Measurements from ENCODE around the gene TUBB. TPM values are rescaled to one million over a fixed set of nuclear protein-coding genes. Genes with fewer than 3 reads are reported as not detected.

TUBB gene
- total and polyA plus RNA-seq, 9 of the 15 experiments (the other 6 are each of a cell fraction or from before 2014, with no cell fraction given), result 971 to 2,870 (median 1,478) TPM

GRCh38 chr6:30683980-30684338 is 36.2 kb upstream of the TUBB start (continued):
- TF ChIP-seq TFAP4 (CRISPR knock-in tag; IDR thresholded peaks at IDR 0.05; ENCODE audit: borderline replicate concordance), result peak; percentile 2; the same call in 1 of the 2 replicates
- TF ChIP-seq ZHX1 (conservative IDR thresholded peaks at IDR 0.05; ENCODE audit: low read length), result no peak
- no peak for TF ChIP-seq NFE2 (IDR thresholded peaks at IDR 0.05; ENCODE audit: low read depth)

GRCh38 chr6:30684386-30685156 is 35.6 kb upstream of the TUBB start:
- peak; percentile 54 to 84 (median 66) for DNase-seq (ENCODE audit: extremely low read depth in 1 of 4, low spot score in 3 of 4)
- no peaks in the 10 kb centered on the region for H3K9me3 ChIP-seq (replicated peaks; ENCODE audit: control insufficient read depth, insufficient read depth, low read depth, low read length)
- ChIA-PET CTCF (ENCODE audit: low intra/inter-chr PET ratio) (interaction anchor here (0.6 to 1.5 kb wide), 2 partner anchors 38 to 201 kb away, joined by 3 to 4 read pairs; no protein-coding TSS in a partner anchor), POLR2A (interaction anchor here (0.6 to 7.0 kb wide), 10 partner anchors 9 to 474 kb away, joined by 3 to 118 read pairs (median 3); partner anchors contain the start of genes MDC1, TCF19 and TUBB)
- peak overlapping the region; percentile 81 for H3K4me3 ChIP-seq
- ATAC-seq, result peak; percentile 21
- no peaks in the 10 kb centered on the region; the same call in 1 of the 2 replicates for H4K20me1 ChIP-seq (replicated peaks; ENCODE audit: control insufficient read depth, insufficient read depth, low read length)
- H3K4me2 ChIP-seq (ENCODE audit: insufficient read depth, low read length), result peak overlapping the region; percentile 97
- intact Hi-C loops (cut with micrococcal nuclease) (loop anchor here (5.0 to 10.0 kb wide), 2 partner anchors 130 to 403 kb away; no protein-coding TSS in a partner anchor), in situ Hi-C loops (cut with MboI) (no loop called here)
- peaks cover 54 to 91% of the 10 kb centered on the region in 2 experiments for H3K4me1 ChIP-seq (replicated peaks in 1 of 2; ENCODE audit: control insufficient read depth in 2 of 2, insufficient read depth in 2 of 2, low read length in 2 of 2)
- WGBS (ENCODE audit: insufficient coverage, low coverage, missing lambda C conversion rate), result 7% methylated on average over 17 of the region's 21 CpGs
- peak overlapping the region; percentile 84 to 95 for H3K9ac ChIP-seq (ENCODE audit: insufficient read depth in 1 of 2, low read depth in 2 of 2, low read length in 2 of 2)
- peak overlapping the region; percentile 88 for H3K27ac ChIP-seq (ENCODE audit: extremely low read depth, low read depth, low read length)
- BruUV-seq (replicated peaks), result no TSS peak
- peak overlapping the region; percentile 35 for H2AFZ ChIP-seq (ENCODE audit: low read depth, low read length)
- H3K79me2 ChIP-seq (ENCODE audit: control insufficient read depth, insufficient read depth, low read length), result peaks cover 95% of the 10 kb centered on the region
- H3K36me3 ChIP-seq (ENCODE audit: control insufficient read depth, insufficient read depth, low read length), result peaks cover 25% of the 10 kb centered on the region
- no peaks in the 10 kb centered on the region for H3K9me1 ChIP-seq (ENCODE audit: control insufficient read depth, insufficient read depth, low read length)
- no peak for FAIRE-seq
- no peaks in the 10 kb centered on the region for H3K27me3 ChIP-seq (ENCODE audit: control insufficient read depth in 2 of 2, insufficient read depth in 2 of 2, low read length in 2 of 2)
- no peak for TF ChIP-seq ZNF124 (CRISPR knock-in tag; IDR thresholded peaks at IDR 0.05)
- 0 out of 2 replicates have a peak, but pooled peaks have one; percentile 22 for TF ChIP-seq CREM (IDR thresholded peaks at IDR 0.05; ENCODE audit: low read depth)
- no peak for TF ChIP-seq ESRRA (IDR thresholded peaks at IDR 0.05; ENCODE audit: borderline replicate concordance, low read depth)
- no peak for TF ChIP-seq TCF15 (CRISPR knock-in tag; IDR thresholded peaks at IDR 0.05)
- peak; percentile 50 for TF ChIP-seq CHD1 (IDR thresholded peaks at IDR 0.05; ENCODE audit: low read length)
- TF ChIP-seq RNF219 (CRISPR knock-in tag; IDR thresholded peaks at IDR 0.05), result no peak
- TF ChIP-seq TEAD1 (CRISPR knock-in tag; IDR thresholded peaks at IDR 0.05), result peak in 1 of 2 experiments; percentile 46; a peak in 1 of 4 replicates
- no peak for TF ChIP-seq ZNF785 (CRISPR knock-in tag; IDR thresholded peaks at IDR 0.05)
- 0 out of 2 replicates have a peak, but pooled peaks have one; percentile 25 for TF ChIP-seq GABPA (tag; conservative IDR thresholded peaks at IDR 0.05; ENCODE audit: low read depth)

Measured in K562 (cell line).